ENCODE measurements around the gene RFX2. TPM values are rescaled to one million over a fixed set of nuclear protein-coding genes. Genes with fewer than 3 reads are reported as not detected.

RFX2 gene
- total and polyA plus RNA-seq, 4 donors = 0.67 to 5.1 (median 2.8) TPM

- TF ChIP-seq, protein P1, sequence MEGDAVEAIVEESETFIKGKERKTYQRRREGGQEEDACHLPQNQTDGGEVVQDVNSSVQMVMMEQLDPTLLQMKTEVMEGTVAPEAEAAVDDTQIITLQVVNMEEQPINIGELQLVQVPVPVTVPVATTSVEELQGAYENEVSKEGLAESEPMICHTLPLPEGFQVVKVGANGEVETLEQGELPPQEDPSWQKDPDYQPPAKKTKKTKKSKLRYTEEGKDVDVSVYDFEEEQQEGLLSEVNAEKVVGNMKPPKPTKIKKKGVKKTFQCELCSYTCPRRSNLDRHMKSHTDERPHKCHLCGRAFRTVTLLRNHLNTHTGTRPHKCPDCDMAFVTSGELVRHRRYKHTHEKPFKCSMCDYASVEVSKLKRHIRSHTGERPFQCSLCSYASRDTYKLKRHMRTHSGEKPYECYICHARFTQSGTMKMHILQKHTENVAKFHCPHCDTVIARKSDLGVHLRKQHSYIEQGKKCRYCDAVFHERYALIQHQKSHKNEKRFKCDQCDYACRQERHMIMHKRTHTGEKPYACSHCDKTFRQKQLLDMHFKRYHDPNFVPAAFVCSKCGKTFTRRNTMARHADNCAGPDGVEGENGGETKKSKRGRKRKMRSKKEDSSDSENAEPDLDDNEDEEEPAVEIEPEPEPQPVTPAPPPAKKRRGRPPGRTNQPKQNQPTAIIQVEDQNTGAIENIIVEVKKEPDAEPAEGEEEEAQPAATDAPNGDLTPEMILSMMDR (IDR thresholded peaks at IDR 0.05; ENCODE audit: low read depth, low read length, missing input control) = no peak
- TF ChIP-seq GABPA (IDR thresholded peaks at IDR 0.05 in 1 of 2, conservative IDR thresholded peaks at IDR 0.05 in 1 of 2) (no peak), FOXA2 (IDR thresholded peaks at IDR 0.05) (no peak), RXRA (IDR thresholded peaks at IDR 0.05) (no peak), RAD21 (IDR thresholded peaks at IDR 0.05) (no peak), FOXA1 (IDR thresholded peaks at IDR 0.05) (no peak), NR2F2 (IDR thresholded peaks at IDR 0.05) (no peak)
Measured at GRCh38 chr19:5997371-5997770, 112.9 kb downstream of the RFX2 start (continued).

DNA sequence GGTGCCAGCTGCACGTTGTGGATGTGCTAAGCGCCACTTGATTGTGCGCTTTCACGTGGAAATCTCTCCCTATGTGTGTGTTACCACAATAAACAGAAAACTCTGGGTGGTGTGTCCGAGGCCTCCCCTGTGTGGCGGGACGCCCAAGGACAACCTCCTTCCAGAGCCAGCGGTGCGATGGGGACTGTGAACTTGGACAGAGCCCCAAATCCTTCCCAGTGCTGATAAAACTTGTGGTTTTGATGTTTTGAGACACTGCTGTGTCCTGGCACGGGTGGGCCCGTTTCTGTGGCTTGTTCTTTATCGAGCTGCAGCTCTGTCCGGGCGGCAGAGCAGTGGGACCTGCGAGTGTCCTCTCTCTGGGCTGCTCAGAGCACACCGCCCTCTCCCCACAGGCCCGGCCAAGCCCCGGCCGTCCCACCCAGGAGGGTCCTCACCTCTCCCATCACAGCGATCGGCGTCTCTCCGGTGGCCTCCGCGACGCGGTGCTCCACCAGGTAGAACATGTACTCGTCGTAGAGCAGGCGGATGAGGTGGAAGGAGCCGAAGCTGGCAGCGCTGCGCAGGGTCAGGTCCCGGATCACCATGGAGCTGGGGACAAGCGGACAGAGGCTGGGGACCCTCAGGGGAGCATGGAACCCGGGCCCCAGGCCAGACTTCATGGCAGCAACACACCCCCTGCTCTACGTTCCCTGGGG is 113.5 kb downstream of the RFX2 start:
- no peaks in the 10 kb centered on the region for H3K27me3 ChIP-seq (ENCODE audit: control insufficient read depth in 4 of 4, insufficient read depth in 4 of 4, low read length in 3 of 4)
- H3K9ac ChIP-seq (ENCODE audit: low read depth in 1 of 2, low read length in 2 of 2) = no peak overlapping the region
- no peaks in the 10 kb centered on the region for H3K9me3 ChIP-seq (ENCODE audit: control insufficient read depth in 4 of 4, low read length in 3 of 4)
- TF ChIP-seq FOXA2 (IDR thresholded peaks at IDR 0.05) (no peak), EGR1 (IDR thresholded peaks at IDR 0.05; ENCODE audit: low read depth in 2 of 2) (no peak), RXRA (IDR thresholded peaks at IDR 0.05) (no peak), ATF3 (IDR thresholded peaks at IDR 0.05) (no peak), YY1 (IDR thresholded peaks at IDR 0.05) (no peak), GABPA (IDR thresholded peaks at IDR 0.05 in 1 of 2, conservative IDR thresholded peaks at IDR 0.05 in 1 of 2) (no peak), MAX (IDR thresholded peaks at IDR 0.05) (no peak), NR2F2 (IDR thresholded peaks at IDR 0.05) (no peak), JUND (IDR thresholded peaks at IDR 0.05) (no peak), SP1 (IDR thresholded peaks at IDR 0.05) (no peak), RAD21 (IDR thresholded peaks at IDR 0.05) (no peak), HNF4A (conservative IDR thresholded peaks at IDR 0.05) (no peak), FOXA1 (IDR thresholded peaks at IDR 0.05) (no peak), HNF4G (IDR thresholded peaks at IDR 0.05) (no peak), TAF1 (conservative IDR thresholded peaks at IDR 0.05) (no peak), ZBTB33 (IDR thresholded peaks at IDR 0.05) (no peak)
- TF ChIP-seq, protein P1 (IDR thresholded peaks at IDR 0.05; ENCODE audit: low read depth, low read length, missing input control) = no peak
- TF ChIP-seq, protein P2, sequence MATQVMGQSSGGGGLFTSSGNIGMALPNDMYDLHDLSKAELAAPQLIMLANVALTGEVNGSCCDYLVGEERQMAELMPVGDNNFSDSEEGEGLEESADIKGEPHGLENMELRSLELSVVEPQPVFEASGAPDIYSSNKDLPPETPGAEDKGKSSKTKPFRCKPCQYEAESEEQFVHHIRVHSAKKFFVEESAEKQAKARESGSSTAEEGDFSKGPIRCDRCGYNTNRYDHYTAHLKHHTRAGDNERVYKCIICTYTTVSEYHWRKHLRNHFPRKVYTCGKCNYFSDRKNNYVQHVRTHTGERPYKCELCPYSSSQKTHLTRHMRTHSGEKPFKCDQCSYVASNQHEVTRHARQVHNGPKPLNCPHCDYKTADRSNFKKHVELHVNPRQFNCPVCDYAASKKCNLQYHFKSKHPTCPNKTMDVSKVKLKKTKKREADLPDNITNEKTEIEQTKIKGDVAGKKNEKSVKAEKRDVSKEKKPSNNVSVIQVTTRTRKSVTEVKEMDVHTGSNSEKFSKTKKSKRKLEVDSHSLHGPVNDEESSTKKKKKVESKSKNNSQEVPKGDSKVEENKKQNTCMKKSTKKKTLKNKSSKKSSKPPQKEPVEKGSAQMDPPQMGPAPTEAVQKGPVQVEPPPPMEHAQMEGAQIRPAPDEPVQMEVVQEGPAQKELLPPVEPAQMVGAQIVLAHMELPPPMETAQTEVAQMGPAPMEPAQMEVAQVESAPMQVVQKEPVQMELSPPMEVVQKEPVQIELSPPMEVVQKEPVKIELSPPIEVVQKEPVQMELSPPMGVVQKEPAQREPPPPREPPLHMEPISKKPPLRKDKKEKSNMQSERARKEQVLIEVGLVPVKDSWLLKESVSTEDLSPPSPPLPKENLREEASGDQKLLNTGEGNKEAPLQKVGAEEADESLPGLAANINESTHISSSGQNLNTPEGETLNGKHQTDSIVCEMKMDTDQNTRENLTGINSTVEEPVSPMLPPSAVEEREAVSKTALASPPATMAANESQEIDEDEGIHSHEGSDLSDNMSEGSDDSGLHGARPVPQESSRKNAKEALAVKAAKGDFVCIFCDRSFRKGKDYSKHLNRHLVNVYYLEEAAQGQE (IDR thresholded peaks at IDR 0.05) = no peak
- H3K36me3 ChIP-seq (ENCODE audit: control insufficient read depth in 4 of 4, insufficient read depth in 3 of 4, low read depth in 1 of 4, low read length in 3 of 4) = no peaks in the 10 kb centered on the region
- no peak overlapping the region for H3K4me3 ChIP-seq (ENCODE audit: low read depth in 1 of 3, low read length in 3 of 3)
- DNase-seq (ENCODE audit: low spot score) = no peak
- H3K4me1 ChIP-seq (ENCODE audit: control insufficient read depth in 4 of 4, insufficient read depth in 4 of 4, low read length in 3 of 4) = no peaks in the 10 kb centered on the region
- H3K27ac ChIP-seq (ENCODE audit: low read depth in 1 of 2, low read length in 2 of 2) = no peak overlapping the region
- WGBS = 96% methylated on average over 37 of the region's 37 CpGs
